IPS-NIHi7 (cell line): ENCODE measurements around the gene COPG1.

Experiments used
- DNase-seq: peaks from one replicate; pipeline ENCODE4 v3.0.0; 2012; ENCODE audit warnings: mixed read lengths; ENCODE audit errors: extremely low spot score

COPG1 gene

GRCh38 chr3:129278966-129279906 lies 29.8 kb downstream of the COPG1 start:
- DNase-seq: peak; percentile 71

- no peak for DNase-seq
These were observed 30.8 kb downstream of the COPG1 start for GRCh38 chr3:129280183-129280582.

GRCh38 chr3:129281726-129282125 lies 32.3 kb downstream of the COPG1 start:
- DNase-seq: no peak

GRCh38 chr3:129282727-129283327 lies 33.4 kb downstream of the COPG1 start:
- DNase-seq: no peak

- DNase-seq: no peak
These were observed 36.7 kb downstream of the COPG1 start for GRCh38 chr3:129286081-129286480.

- DNase-seq: no peak
These were observed 39.0 kb downstream of the COPG1 start for GRCh38 chr3:129288446-129288845.

GRCh38 chr3:129289201-129289921 lies 40.0 kb downstream of the COPG1 start:
- no peak for DNase-seq

GRCh38 chr3:129291236-129291886 lies 42.0 kb downstream of the COPG1 start:
- no peak for DNase-seq

- no peak for DNase-seq
These were observed 45.9 kb downstream of the COPG1 start for GRCh38 chr3:129295286-129295685.

GRCh38 chr3:129304146-129304961 lies 54.9 kb downstream of the COPG1 start:
- DNase-seq: no peak

GRCh38 chr3:129304962-129305222 lies 55.5 kb downstream of the COPG1 start:
- no peak for DNase-seq

GRCh38 chr3:129305592-129306091 lies 56.2 kb downstream of the COPG1 start:
- peak; percentile 97 for DNase-seq

GRCh38 chr3:129308636-129309035 lies 59.2 kb downstream of the COPG1 start:
- no peak for DNase-seq

- DNase-seq: no peak
These were observed 61.0 kb downstream of the COPG1 start for GRCh38 chr3:129310111-129311011.

GRCh38 chr3:129311054-129311902 lies 61.9 kb downstream of the COPG1 start:
- no peak for DNase-seq

GRCh38 chr3:129312021-129312639 lies 62.7 kb downstream of the COPG1 start:
- DNase-seq: no peak

GRCh38 chr3:129312671-129313414 lies 63.4 kb downstream of the COPG1 start:
- DNase-seq: no peak

GRCh38 chr3:129313415-129313664 lies 63.9 kb downstream of the COPG1 start:
- no peak for DNase-seq
